Measurements from ENCODE around the gene SELENOO. TPM values are rescaled to one million over a fixed set of nuclear protein-coding genes. Genes with fewer than 3 reads are reported as not detected.
A peak's percentile ranks its signal among the peaks of the same experiment; 100 is the strongest.

Gene SELENOO
- total and polyA plus RNA-seq, 9 donors: 10.8 to 21.1 (median 14.3) TPM

DNA sequence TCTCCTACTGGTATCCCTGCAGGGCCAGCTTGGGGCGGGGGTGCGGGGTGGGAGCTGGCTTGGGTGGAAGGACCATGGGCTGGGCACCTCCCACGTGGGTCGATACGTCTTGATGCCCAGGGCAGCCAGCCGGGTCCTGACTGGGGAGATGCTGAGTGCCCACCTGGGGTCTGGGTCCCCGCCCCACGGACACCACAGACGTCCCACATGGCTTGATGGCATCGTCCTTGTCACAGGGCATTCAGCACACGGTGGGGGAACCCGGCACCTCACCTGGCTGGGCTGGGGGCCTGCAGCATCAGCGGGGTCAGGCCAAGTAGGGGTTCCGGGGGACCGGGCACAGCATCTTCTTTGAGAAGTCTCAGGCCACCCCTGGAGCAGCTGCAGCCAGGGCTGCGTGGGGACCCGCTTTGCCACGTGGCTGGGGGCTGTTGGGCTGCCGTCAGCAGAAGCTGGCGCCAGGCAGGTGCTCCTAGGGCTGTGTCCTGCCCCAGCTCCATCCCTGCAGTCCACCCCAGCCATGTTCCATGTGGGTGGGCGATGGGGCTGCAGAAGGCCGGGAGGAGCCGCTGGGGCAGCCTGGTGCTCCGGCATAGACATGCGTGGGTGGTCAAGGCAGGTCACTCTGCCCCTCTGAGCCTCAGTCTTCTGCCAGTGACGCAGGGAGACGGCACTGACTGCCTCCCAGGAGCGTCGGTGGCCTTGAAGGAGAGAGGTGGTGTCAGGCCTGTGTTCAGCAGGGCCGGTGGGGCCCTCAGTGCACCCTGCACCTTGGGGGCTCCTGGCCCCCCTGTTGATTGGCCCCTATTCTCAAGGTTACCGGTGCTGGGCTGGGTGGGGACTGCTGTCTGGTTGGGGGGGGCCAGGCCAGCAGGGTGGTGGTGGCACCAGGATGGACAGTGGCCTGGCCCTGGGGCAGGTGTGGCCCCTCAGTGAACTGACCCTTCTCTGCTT lies 8.4 kb downstream of the SELENOO start:
- H3K27me3 ChIP-seq (ENCODE audit: control insufficient read depth, insufficient read depth, low read length): no peaks in the 10 kb centered on the region
- peak overlapping the region; percentile 3 for H3K27ac ChIP-seq (ENCODE audit: low read length)
- H3K4me1 ChIP-seq (ENCODE audit: control insufficient read depth, insufficient read depth, low read length): peaks cover 25% of the 10 kb centered on the region
- H3K9me3 ChIP-seq (replicated peaks; ENCODE audit: control insufficient read depth, low read depth, low read length): no peaks in the 10 kb centered on the region
- WGBS (ENCODE audit: insufficient coverage): 81% methylated on average over 26 of the region's 31 CpGs
- H3K36me3 ChIP-seq (ENCODE audit: control insufficient read depth, insufficient read depth, low read length): peaks cover 80% of the 10 kb centered on the region
- no peak overlapping the region for H3K4me3 ChIP-seq (ENCODE audit: low read length)
- DNase-seq: no peak

DNA sequence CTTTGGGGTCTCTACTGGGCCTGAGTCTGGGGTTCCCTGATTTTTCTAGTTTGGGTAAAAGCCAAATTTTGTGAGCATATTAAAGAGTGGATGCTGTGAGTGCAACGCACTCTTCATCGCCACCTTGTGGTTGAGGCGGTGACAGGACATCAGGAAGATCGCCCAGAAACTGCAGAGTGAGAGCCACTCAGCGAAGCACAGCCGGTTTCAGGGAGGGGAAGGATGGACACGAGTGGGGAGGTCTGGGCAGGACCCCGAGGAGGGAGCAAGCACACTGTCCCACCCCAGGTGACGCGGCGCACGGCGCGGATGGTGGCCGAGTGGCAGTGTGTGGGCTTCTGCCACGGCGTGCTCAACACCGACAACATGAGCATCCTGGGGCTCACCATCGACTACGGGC lies 9.1 kb downstream of the SELENOO start:
- 60% methylated on average over 20 of the region's 20 CpGs for WGBS (ENCODE audit: insufficient coverage)
- H3K9me3 ChIP-seq (replicated peaks; ENCODE audit: control insufficient read depth, low read depth, low read length): no peaks in the 10 kb centered on the region
- peaks cover 25% of the 10 kb centered on the region for H3K4me1 ChIP-seq (ENCODE audit: control insufficient read depth, insufficient read depth, low read length)
- H3K36me3 ChIP-seq (ENCODE audit: control insufficient read depth, insufficient read depth, low read length): peaks cover 81% of the 10 kb centered on the region
- no peak overlapping the region for H3K27ac ChIP-seq (ENCODE audit: low read length)
- no peaks in the 10 kb centered on the region for H3K27me3 ChIP-seq (ENCODE audit: control insufficient read depth, insufficient read depth, low read length)
- peak; percentile 80 for DNase-seq
- H3K4me3 ChIP-seq (ENCODE audit: low read length): no peak overlapping the region

DNA sequence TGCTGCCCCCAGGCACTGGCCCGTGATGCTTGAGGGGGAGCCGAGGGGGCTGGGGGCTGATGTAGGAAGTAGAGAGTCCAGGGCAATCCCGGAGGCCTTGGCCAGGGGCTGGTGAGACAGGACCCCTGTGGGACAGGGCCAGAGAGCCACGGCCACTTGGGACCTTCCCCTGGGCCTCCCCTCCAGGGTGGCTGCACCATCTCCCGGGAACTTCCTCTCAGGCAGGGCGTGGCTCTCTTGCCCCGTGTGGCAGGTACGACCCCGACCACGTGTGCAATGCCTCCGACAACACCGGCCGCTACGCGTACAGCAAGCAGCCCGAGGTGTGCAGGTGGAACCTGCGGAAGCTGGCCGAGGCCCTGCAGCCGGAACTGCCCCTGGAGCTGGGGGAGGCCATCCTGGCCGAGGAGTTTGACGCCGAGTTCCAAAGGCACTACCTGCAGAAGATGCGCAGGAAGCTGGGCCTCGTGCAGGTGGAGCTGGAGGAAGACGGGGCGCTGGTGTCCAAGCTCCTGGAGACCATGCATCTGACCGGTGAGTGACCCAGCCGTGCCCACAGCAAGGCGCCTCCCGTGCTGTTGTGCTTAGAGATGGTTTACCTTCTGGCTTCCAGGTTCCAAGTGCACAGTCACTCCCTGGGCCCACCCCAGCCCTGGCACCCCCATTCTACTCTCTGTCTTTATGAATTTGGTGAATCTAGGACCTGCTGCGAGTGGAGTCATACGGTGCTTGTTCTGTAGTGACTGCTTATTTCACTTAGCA lies 9.7 kb downstream of the SELENOO start:
- H3K4me1 ChIP-seq (ENCODE audit: control insufficient read depth, insufficient read depth, low read length): peaks cover 25% of the 10 kb centered on the region
- H3K36me3 ChIP-seq (ENCODE audit: control insufficient read depth, insufficient read depth, low read length): peaks cover 85% of the 10 kb centered on the region
- H3K9me3 ChIP-seq (replicated peaks; ENCODE audit: control insufficient read depth, low read depth, low read length): no peaks in the 10 kb centered on the region
- no peak overlapping the region for H3K27ac ChIP-seq (ENCODE audit: low read length)
- H3K27me3 ChIP-seq (ENCODE audit: control insufficient read depth, insufficient read depth, low read length): no peaks in the 10 kb centered on the region
- no peak for DNase-seq
- H3K4me3 ChIP-seq (ENCODE audit: low read length): no peak overlapping the region
- WGBS (ENCODE audit: insufficient coverage): 92% methylated on average over 28 of the region's 32 CpGs

DNA sequence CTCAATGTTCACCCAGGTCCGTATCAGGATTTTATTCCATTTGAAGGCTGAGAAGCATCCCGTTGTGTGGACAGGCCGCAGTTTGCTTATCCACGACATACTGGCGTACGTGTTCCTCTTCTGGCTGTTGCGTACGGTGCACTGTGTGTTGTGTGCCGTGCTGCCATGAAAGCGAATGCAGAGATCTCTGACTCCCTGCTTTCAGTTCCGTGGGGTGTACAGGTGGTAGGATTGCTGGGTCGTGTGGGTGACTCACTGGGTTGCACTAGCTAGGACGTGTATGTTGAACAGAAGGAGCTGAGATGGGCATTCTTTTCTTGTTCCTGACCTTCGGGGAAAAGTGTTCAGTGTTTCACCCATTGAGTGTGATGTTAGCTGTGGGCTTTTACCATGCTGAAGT lies 10.3 kb downstream of the SELENOO start:
- Histone ChIP-seq H3K4me3 (ENCODE audit: low read length) (no peak overlapping the region), H3K36me3 (ENCODE audit: control insufficient read depth, insufficient read depth, low read length) (peaks cover 85% of the 10 kb centered on the region), H3K4me1 (ENCODE audit: control insufficient read depth, insufficient read depth, low read length) (peaks cover 30% of the 10 kb centered on the region), H3K27ac (ENCODE audit: low read length) (no peak overlapping the region), H3K27me3 (ENCODE audit: control insufficient read depth, insufficient read depth, low read length) (no peaks in the 10 kb centered on the region), H3K9me3 (replicated peaks; ENCODE audit: control insufficient read depth, low read depth, low read length) (no peaks in the 10 kb centered on the region)
- DNase-seq: no peak
- WGBS (ENCODE audit: insufficient coverage): 96% methylated on average over 12 of the region's 14 CpGs

DNA sequence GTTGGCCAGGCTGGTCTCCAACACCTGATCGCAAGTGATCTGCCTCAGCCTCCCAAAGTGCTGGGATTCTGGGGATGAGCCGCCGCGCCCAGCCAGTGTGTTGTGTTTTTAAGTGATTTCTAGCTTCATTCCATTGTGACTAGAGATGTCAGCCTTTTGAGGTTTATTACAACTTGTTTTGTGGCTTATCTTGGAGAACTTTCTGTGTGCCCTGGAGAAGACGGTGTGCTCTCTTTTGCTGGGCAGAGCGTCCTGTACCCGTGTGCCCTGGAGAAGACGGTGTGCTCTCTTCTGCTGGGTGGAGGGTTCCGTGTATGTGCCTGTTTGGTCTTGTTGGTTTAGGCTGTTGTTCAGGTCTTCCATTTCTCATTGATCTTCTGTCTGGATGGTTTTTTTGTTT lies 12.5 kb downstream of the SELENOO start:
- Histone ChIP-seq H3K27ac (ENCODE audit: low read length) (no peak overlapping the region), H3K9me3 (replicated peaks; ENCODE audit: control insufficient read depth, low read depth, low read length) (no peaks in the 10 kb centered on the region), H3K4me3 (ENCODE audit: low read length) (no peak overlapping the region), H3K4me1 (ENCODE audit: control insufficient read depth, insufficient read depth, low read length) (peaks cover 18% of the 10 kb centered on the region), H3K36me3 (ENCODE audit: control insufficient read depth, insufficient read depth, low read length) (peaks cover 85% of the 10 kb centered on the region), H3K27me3 (ENCODE audit: control insufficient read depth, insufficient read depth, low read length) (no peaks in the 10 kb centered on the region)
- no peak for DNase-seq
- 92% methylated on average over 7 of the region's 9 CpGs for WGBS (ENCODE audit: insufficient coverage)

DNA sequence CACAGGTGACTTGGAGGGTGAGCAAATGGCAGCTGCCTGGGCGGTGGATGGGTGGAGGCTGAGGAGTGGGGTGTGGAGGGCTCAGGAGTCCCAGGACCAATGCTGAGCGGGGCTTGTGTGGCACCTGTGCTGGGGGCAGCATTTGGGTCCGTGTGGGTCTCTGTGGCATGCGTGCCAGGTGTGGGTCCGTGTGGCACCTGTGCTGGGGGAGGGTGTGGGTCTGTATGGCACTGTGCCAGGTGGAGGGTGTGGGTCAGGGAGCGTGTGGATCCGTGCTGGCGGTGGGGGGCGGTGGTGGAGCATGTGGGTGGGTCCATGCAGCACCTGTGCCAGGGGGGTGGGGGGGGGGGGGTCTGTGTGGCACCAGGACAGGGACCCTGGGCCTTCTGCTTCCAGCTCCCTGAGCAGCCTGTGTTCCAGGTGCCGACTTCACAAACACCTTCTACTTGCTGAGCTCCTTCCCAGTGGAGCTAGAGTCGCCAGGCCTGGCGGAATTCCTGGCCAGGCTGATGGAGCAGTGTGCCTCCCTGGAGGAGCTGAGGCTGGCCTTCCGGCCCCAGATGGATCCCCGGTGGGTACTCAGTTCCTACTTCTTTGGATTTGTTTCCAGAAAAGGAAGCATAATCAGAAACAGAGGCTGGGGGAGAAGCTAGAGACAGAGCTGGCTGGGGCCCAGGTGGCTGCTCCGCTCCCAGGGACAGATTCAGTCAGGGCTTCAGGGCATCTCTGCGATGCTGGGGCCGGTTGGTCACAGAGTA lies 14.7 kb downstream of the SELENOO start:
- Histone ChIP-seq H3K4me3 (ENCODE audit: low read length) (no peak overlapping the region), H3K9me3 (replicated peaks; ENCODE audit: control insufficient read depth, low read depth, low read length) (no peaks in the 10 kb centered on the region), H3K27me3 (ENCODE audit: control insufficient read depth, insufficient read depth, low read length) (no peaks in the 10 kb centered on the region), H3K4me1 (ENCODE audit: control insufficient read depth, insufficient read depth, low read length) (peaks cover 10% of the 10 kb centered on the region), H3K36me3 (ENCODE audit: control insufficient read depth, insufficient read depth, low read length) (peaks cover 79% of the 10 kb centered on the region), H3K27ac (ENCODE audit: low read length) (no peak overlapping the region)
- WGBS (ENCODE audit: insufficient coverage): 48% methylated on average over 8 of the region's 17 CpGs
- DNase-seq: peak; percentile 57

DNA sequence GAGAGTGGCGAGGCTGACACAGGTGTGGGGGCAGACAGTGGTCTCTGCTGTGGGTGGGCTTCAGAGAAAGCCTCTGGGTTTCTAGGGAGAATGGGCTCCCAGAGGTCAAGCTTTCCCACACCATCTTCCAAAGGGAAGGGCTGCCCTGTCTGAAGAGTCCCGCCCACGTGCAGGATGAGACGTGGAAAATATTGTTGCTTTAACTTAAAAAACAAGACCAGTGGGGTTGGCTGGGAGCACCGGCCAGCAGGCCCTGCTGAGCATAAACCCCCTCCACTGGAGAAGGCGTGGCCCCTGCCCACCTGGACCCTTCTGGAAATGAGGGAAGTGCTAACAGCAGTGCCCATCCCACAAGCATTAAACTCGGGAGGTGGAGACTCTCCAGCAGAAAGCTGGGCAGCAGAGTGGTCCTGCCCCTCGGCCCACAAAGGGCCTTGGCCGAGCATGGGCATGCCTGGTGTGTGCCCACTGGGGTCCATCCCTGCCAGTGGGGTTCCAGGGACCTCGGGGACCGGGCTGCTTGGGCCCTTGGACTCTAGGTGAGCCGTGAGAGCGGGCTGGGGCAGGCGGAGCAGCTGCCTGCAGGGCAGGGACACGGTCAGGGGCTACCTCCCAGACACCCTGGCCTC lies 15.4 kb downstream of the SELENOO start:
- DNase-seq: peak; percentile 65
- 78% methylated on average over 11 of the region's 15 CpGs for WGBS (ENCODE audit: insufficient coverage)

DNA sequence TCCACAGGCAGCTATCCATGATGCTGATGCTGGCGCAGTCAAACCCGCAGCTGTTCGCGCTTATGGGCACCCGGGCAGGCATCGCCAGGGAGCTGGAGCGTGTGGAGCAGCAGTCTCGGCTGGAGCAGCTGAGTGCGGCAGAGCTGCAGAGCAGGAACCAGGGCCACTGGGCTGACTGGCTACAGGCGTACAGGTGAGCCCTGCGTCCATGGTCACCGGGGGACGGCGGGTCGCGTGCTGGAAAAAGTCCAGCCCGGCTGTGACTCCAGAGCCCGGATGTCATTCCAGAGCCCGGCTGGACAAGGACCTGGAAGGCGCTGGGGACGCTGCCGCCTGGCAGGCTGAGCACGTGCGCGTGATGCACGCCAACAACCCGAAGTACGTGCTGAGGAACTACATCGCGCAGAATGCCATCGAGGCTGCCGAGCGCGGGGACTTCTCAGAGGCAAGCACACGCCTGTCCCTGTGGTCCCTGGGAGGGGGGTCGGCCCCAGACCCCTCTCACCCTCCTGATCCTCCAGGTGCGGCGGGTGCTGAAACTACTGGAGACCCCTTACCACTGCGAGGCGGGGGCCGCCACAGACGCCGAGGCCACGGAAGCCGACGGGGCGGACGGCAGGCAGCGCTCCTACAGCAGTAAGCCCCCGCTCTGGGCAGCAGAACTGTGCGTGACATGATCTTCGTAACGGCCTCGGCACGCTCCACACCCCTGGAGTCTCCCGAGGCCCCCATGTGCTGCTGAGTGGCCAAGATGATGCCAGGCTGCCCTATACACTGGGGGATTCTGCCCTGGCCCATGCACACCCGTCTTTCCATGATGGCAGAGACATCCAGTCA lies 16.1 kb downstream of the SELENOO start:
- 90% methylated on average over 57 of the region's 57 CpGs for WGBS (ENCODE audit: insufficient coverage)
- H3K36me3 ChIP-seq (ENCODE audit: control insufficient read depth, insufficient read depth, low read length): peaks cover 84% of the 10 kb centered on the region

More for the DNA sequence above, 15.4 kb downstream of the SELENOO start:
- H3K27me3 ChIP-seq (ENCODE audit: control insufficient read depth, insufficient read depth, low read length): no peaks in the 10 kb centered on the region
- no peak overlapping the region for H3K4me3 ChIP-seq (ENCODE audit: low read length)
- H3K4me1 ChIP-seq (ENCODE audit: control insufficient read depth, insufficient read depth, low read length): peaks cover 10% of the 10 kb centered on the region
- H3K36me3 ChIP-seq (ENCODE audit: control insufficient read depth, insufficient read depth, low read length): peaks cover 79% of the 10 kb centered on the region
- no peaks in the 10 kb centered on the region for H3K9me3 ChIP-seq (replicated peaks; ENCODE audit: control insufficient read depth, low read depth, low read length)
- no peak overlapping the region for H3K27ac ChIP-seq (ENCODE audit: low read length)

DNA sequence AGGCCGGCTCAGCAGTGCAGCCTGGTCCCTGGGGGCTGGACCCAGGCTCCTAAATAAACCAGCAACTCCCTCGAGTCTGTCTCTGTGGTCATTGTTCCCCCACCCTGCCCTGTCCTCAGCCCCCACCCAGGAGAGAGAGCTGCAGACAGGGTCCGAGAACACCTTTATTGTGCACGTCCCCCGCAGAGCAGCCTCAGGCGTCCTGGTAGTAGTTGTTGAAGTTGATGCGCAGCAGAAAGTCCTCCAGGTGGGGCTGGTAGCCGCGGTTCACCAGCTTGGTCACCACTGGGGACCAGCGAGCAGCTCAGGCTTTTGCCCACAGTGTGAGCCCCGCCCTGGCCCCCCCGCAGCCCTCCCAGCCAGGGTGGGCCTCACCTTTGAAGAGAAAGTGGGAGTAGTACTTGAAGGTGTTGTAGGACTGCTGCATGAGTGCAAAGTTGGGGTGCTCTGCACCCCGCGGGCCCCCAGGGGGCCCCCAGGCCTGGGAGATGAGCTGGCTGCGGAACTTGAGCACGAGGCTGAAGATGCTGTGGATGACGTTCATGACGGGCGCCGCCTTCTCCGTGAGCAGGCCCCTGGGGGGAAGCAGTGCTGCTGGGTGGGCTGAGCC lies 16.8 kb downstream of the SELENOO start:
- no peak overlapping the region for H3K4me3 ChIP-seq (ENCODE audit: low read length)
- peaks cover 84% of the 10 kb centered on the region for H3K36me3 ChIP-seq (ENCODE audit: control insufficient read depth, insufficient read depth, low read length)
- H3K9me3 ChIP-seq (replicated peaks; ENCODE audit: control insufficient read depth, low read depth, low read length): no peaks in the 10 kb centered on the region
- no peak overlapping the region for H3K27ac ChIP-seq (ENCODE audit: low read length)
- 82% methylated on average over 14 of the region's 21 CpGs for WGBS (ENCODE audit: insufficient coverage)
- no peak for DNase-seq
- peaks cover 10% of the 10 kb centered on the region for H3K4me1 ChIP-seq (ENCODE audit: control insufficient read depth, insufficient read depth, low read length)
- H3K27me3 ChIP-seq (ENCODE audit: control insufficient read depth, insufficient read depth, low read length): no peaks in the 10 kb centered on the region

More for the DNA sequence above, 16.1 kb downstream of the SELENOO start:
- Histone ChIP-seq H3K27ac (ENCODE audit: low read length) (no peak overlapping the region), H3K27me3 (ENCODE audit: control insufficient read depth, insufficient read depth, low read length) (no peaks in the 10 kb centered on the region), H3K4me3 (ENCODE audit: low read length) (no peak overlapping the region), H3K4me1 (ENCODE audit: control insufficient read depth, insufficient read depth, low read length) (peaks cover 10% of the 10 kb centered on the region), H3K9me3 (replicated peaks; ENCODE audit: control insufficient read depth, low read depth, low read length) (no peaks in the 10 kb centered on the region)
- DNase-seq: no peak

Measured in muscle of leg (tissue), 11 donors.